NCI-H526 treated with DMSO at 0.1 percent for 48 hours (cell line): ENCODE data around the gene KNCN.
A peak's percentile ranks its signal among the peaks of the same experiment; 100 is the strongest.

Experiments used
- DNase-seq: peaks from one replicate; lab custom pipeline; 2025; lab: John Stamatoyannopoulos, UW

The KNCN gene

GRCh38 chr1:46568461-46568891 is 17.0 kb upstream of the KNCN start:
- DNase-seq, result no peak

- no peak for DNase-seq
Measured at GRCh38 chr1:46563341-46563740, 11.9 kb upstream of the KNCN start.

- no peak for DNase-seq
Measured at GRCh38 chr1:46562498-46562897, 11.1 kb upstream of the KNCN start.

GRCh38 chr1:46558966-46559365 is 7.5 kb upstream of the KNCN start:
- DNase-seq, result no peak

GRCh38 chr1:46558141-46558963 is 6.9 kb upstream of the KNCN start:
- peak; percentile 82 for DNase-seq

- peak; percentile 57 for DNase-seq
Measured at GRCh38 chr1:46557403-46557802, 6.0 kb upstream of the KNCN start.

- DNase-seq, result no peak
Measured at GRCh38 chr1:46556822-46557221, 5.4 kb upstream of the KNCN start.

- DNase-seq, result no peak
Measured at GRCh38 chr1:46555826-46556619, 4.6 kb upstream of the KNCN start.

GRCh38 chr1:46554597-46555381 is 3.3 kb upstream of the KNCN start:
- no peak for DNase-seq

- DNase-seq, result no peak
Measured at GRCh38 chr1:46554236-46554596, 2.8 kb upstream of the KNCN start.

- no peak for DNase-seq
Measured at GRCh38 chr1:46553506-46553905, 2.1 kb upstream of the KNCN start.

- DNase-seq, result no peak
Measured at GRCh38 chr1:46552357-46553237, 1.1 kb upstream of the KNCN start.

- no peak for DNase-seq
Measured at GRCh38 chr1:46550751-46551231, 656 bp downstream of the KNCN start.

GRCh38 chr1:46549697-46550681 is 1.5 kb downstream of the KNCN start:
- peak; percentile 21 for DNase-seq

- DNase-seq, result peak; percentile 34
Measured at GRCh38 chr1:46547481-46548383, 3.7 kb downstream of the KNCN start.

GRCh38 chr1:46546210-46546609 is 5.2 kb downstream of the KNCN start:
- DNase-seq, result no peak

- DNase-seq, result no peak
Measured at GRCh38 chr1:46545784-46546183, 5.7 kb downstream of the KNCN start.

- DNase-seq, result no peak
Measured at GRCh38 chr1:46544561-46545240, 6.7 kb downstream of the KNCN start.
